Gastroesophageal sphincter (tissue), 3 donors: Measurements from ENCODE around the gene BCL2L12.

Source experiments
- CTCF ChIP-seq, 4 experiments: fragments of 200-600 bp in 2 of 4; fragments of 450-650 bp in 2 of 4; sonication (generic) in 1 of 4; IDR thresholded peaks; one replicate each; pipeline ENCODE4 v1.5.1; 2017 to 2019; ENCODE audit warnings: antibody characterized with exemption in 4 of 4, mild to moderate bottlenecking in 2 of 4, moderate library complexity in 2 of 4
- EP300 ChIP-seq: sonication (generic); formaldehyde crosslinking; IDR thresholded peaks from one replicate; pipeline ENCODE4 v1.6.1; 2017; ENCODE audit warnings: antibody characterized with exemption, mild to moderate bottlenecking
- POLR2AphosphoS5 ChIP-seq: sonication (generic); formaldehyde crosslinking; IDR thresholded peaks from one replicate; pipeline ENCODE4 v1.6.1; 2017; ENCODE audit warnings: antibody characterized with exemption

GRCh38 chr19:49718511-49718910 is 52.8 kb downstream of the BCL2L12 start:
- TF ChIP-seq CTCF (IDR thresholded peaks at IDR 0.05) (no peak), POLR2AphosphoS5 (no peak), EP300 (no peak)
